GM11168 (cell line): ENCODE measurements around the gene NAA16.

Experiments
- in situ Hi-C: fragments of 300-500 bp; cut with MboI; formaldehyde crosslinking; loops from one replicate; pipeline ENCODE4 v1.12.0; 2022; ENCODE audit warnings: low sequenced_read_pairs; ENCODE audit not compliant: unreplicated experiment

Gene NAA16

GRCh38 chr13:41302743-41303142 is 8.3 kb upstream of the NAA16 start:
- in situ Hi-C loops, result no loop called here

- in situ Hi-C loops, result no loop called here
These were observed 6.5 kb upstream of the NAA16 start for GRCh38 chr13:41304551-41304950.

GRCh38 chr13:41306271-41307145 is 4.6 kb upstream of the NAA16 start:
- in situ Hi-C loops, result no loop called here

- in situ Hi-C loops, result no loop called here
These were observed 3.0 kb upstream of the NAA16 start for GRCh38 chr13:41307884-41308640.

GRCh38 chr13:41311406-41312175 is 524 bp downstream of the NAA16 start:
- in situ Hi-C loops, result no loop called here

- in situ Hi-C loops, result no loop called here
These were observed 1.1 kb downstream of the NAA16 start for GRCh38 chr13:41312176-41312500.

GRCh38 chr13:41313117-41313516 is 2.0 kb downstream of the NAA16 start:
- in situ Hi-C loops, result no loop called here

- in situ Hi-C loops, result no loop called here
These were observed 2.7 kb downstream of the NAA16 start for GRCh38 chr13:41313659-41314197.

GRCh38 chr13:41315443-41316047 is 4.5 kb downstream of the NAA16 start:
- in situ Hi-C loops, result no loop called here

- in situ Hi-C loops, result no loop called here
These were observed 6.2 kb downstream of the NAA16 start for GRCh38 chr13:41317243-41317642.

GRCh38 chr13:41325752-41326151 is 14.7 kb downstream of the NAA16 start:
- in situ Hi-C loops, result no loop called here

- in situ Hi-C loops, result no loop called here
These were observed 15.6 kb downstream of the NAA16 start for GRCh38 chr13:41326661-41327060.

GRCh38 chr13:41327994-41328790 is 17.1 kb downstream of the NAA16 start:
- in situ Hi-C loops, result no loop called here

- in situ Hi-C loops, result no loop called here
These were observed 21.8 kb downstream of the NAA16 start for GRCh38 chr13:41332829-41333228.

- in situ Hi-C loops, result no loop called here
These were observed 23.7 kb downstream of the NAA16 start for GRCh38 chr13:41334810-41335209.

GRCh38 chr13:41344358-41344757 is 33.3 kb downstream of the NAA16 start:
- in situ Hi-C loops, result no loop called here

GRCh38 chr13:41345165-41345913 is 34.3 kb downstream of the NAA16 start:
- in situ Hi-C loops, result no loop called here

- in situ Hi-C loops, result no loop called here
These were observed 35.0 kb downstream of the NAA16 start for GRCh38 chr13:41345914-41346589.
